B cell (primary cell): ENCODE results near the gene MAG.

Source experiments
- CTCF ChIP-seq: fragments of 200-600 bp; IDR thresholded peaks from one replicate; pipeline ENCODE4 v1.8.0; 2022; ENCODE audit warnings: antibody characterized with exemption, mild to moderate bottlenecking
- EZH2 ChIP-seq: IDR thresholded peaks from 2 replicates; pipeline ENCODE4 v1.6.1; 2012; ENCODE audit warnings: borderline replicate concordance, low read depth, mild to moderate bottlenecking, moderate library complexity, low read length; ENCODE audit not compliant: insufficient read depth, poor library complexity, severe bottlenecking

- no peak for TF ChIP-seq EZH2
- no peak for TF ChIP-seq CTCF
Observed at GRCh38 chr19:35328851-35329285, 36.9 kb downstream of the MAG start, which contains the start of gene CD22.
